Measurements from ENCODE around the gene MYO5C. TPM values are rescaled to one million over a fixed set of nuclear protein-coding genes. Genes with fewer than 3 reads are reported as not detected.

Gene MYO5C
- total RNA-seq, 2 experiments from 2014 or later = 1.6 to 4.1 TPM

GRCh38 chr15:52206446-52206845 lies 89.2 kb downstream of the MYO5C start:
- BruUV-seq (replicated peaks) = no TSS peak
- H4K20me1 ChIP-seq (ENCODE audit: insufficient read depth, low read length) = no peaks in the 10 kb centered on the region
- no peak overlapping the region for H2AFZ ChIP-seq (ENCODE audit: low read length)
- no peaks in the 10 kb centered on the region for H3K79me2 ChIP-seq (ENCODE audit: insufficient read depth, low read depth, low read length)
- H3K9me3 ChIP-seq (ENCODE audit: low read length) = no peaks in the 10 kb centered on the region
- intact Hi-C loops (cut with micrococcal nuclease; ENCODE audit: unreplicated experiment) = no loop called here
- H3K4me1 ChIP-seq (ENCODE audit: insufficient read depth, low read length, poor library complexity, severe bottlenecking) = peaks cover 3% of the 10 kb centered on the region
- POLR2A ChIA-PET = interaction anchor here (2.2 kb wide), 1 partner anchor 11 kb away, joined by 9 read pairs; no protein-coding TSS in a partner anchor
- DNase-seq (ENCODE audit: low spot score) = no peak
- TF ChIP-seq, protein P1, sequence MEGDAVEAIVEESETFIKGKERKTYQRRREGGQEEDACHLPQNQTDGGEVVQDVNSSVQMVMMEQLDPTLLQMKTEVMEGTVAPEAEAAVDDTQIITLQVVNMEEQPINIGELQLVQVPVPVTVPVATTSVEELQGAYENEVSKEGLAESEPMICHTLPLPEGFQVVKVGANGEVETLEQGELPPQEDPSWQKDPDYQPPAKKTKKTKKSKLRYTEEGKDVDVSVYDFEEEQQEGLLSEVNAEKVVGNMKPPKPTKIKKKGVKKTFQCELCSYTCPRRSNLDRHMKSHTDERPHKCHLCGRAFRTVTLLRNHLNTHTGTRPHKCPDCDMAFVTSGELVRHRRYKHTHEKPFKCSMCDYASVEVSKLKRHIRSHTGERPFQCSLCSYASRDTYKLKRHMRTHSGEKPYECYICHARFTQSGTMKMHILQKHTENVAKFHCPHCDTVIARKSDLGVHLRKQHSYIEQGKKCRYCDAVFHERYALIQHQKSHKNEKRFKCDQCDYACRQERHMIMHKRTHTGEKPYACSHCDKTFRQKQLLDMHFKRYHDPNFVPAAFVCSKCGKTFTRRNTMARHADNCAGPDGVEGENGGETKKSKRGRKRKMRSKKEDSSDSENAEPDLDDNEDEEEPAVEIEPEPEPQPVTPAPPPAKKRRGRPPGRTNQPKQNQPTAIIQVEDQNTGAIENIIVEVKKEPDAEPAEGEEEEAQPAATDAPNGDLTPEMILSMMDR (conservative IDR thresholded peaks at IDR 0.05; ENCODE audit: low read length) = no peak
- TF ChIP-seq EZH2phosphoT487 (IDR thresholded peaks at IDR 0.05; ENCODE audit: borderline replicate concordance, low read depth, low read length) = no peak
- CTCF ChIA-PET (ENCODE audit: unreplicated experiment) = interaction anchor here (1.1 kb wide), 1 partner anchor 8 kb away, joined by 3 read pairs; no protein-coding TSS in a partner anchor
- no peak overlapping the region for H3K27ac ChIP-seq (ENCODE audit: low read depth, low read length, poor library complexity, severe bottlenecking)
- no peak overlapping the region for H3K4me2 ChIP-seq (ENCODE audit: low read length)
- no peak overlapping the region for H3K4me3 ChIP-seq (ENCODE audit: low read depth, low read length, poor library complexity, severe bottlenecking)
- H3K36me3 ChIP-seq (ENCODE audit: insufficient read depth, low read length) = no peaks in the 10 kb centered on the region
- H3K9me2 ChIP-seq (ENCODE audit: insufficient read depth, low read length) = no peaks in the 10 kb centered on the region

- Histone ChIP-seq H3K9me2 (ENCODE audit: insufficient read depth, low read length) (no peaks in the 10 kb centered on the region), H3K36me3 (ENCODE audit: insufficient read depth, low read length) (no peaks in the 10 kb centered on the region), H3K4me2 (ENCODE audit: low read length) (no peak overlapping the region), H3K4me1 (ENCODE audit: insufficient read depth, low read length, poor library complexity, severe bottlenecking) (peaks cover 3% of the 10 kb centered on the region), H3K27ac (ENCODE audit: low read depth, low read length, poor library complexity, severe bottlenecking) (no peak overlapping the region), H4K20me1 (ENCODE audit: insufficient read depth, low read length) (no peaks in the 10 kb centered on the region), H2AFZ (ENCODE audit: low read length) (no peak overlapping the region), H3K79me2 (ENCODE audit: insufficient read depth, low read depth, low read length) (no peaks in the 10 kb centered on the region), H3K9me3 (ENCODE audit: low read length) (no peaks in the 10 kb centered on the region), H3K4me3 (ENCODE audit: low read depth, low read length, poor library complexity, severe bottlenecking) (no peak overlapping the region)
- intact Hi-C loops (cut with micrococcal nuclease; ENCODE audit: unreplicated experiment) = no loop called here
- no TSS peak for BruUV-seq (replicated peaks)
- TF ChIP-seq EZH2phosphoT487 (IDR thresholded peaks at IDR 0.05; ENCODE audit: borderline replicate concordance, low read depth, low read length) = no peak
- TF ChIP-seq, protein P1 (conservative IDR thresholded peaks at IDR 0.05; ENCODE audit: low read length) = no peak
- no peak for DNase-seq (ENCODE audit: low spot score)
- CTCF ChIA-PET (ENCODE audit: unreplicated experiment) = no interaction called here
- POLR2A ChIA-PET = interaction anchor here (0.7 to 2.2 kb wide), 2 partner anchors 9 to 12 kb away, joined by 4 to 9 read pairs; no protein-coding TSS in a partner anchor
These were observed 90.9 kb downstream of the MYO5C start for GRCh38 chr15:52204657-52205056.

DNA sequence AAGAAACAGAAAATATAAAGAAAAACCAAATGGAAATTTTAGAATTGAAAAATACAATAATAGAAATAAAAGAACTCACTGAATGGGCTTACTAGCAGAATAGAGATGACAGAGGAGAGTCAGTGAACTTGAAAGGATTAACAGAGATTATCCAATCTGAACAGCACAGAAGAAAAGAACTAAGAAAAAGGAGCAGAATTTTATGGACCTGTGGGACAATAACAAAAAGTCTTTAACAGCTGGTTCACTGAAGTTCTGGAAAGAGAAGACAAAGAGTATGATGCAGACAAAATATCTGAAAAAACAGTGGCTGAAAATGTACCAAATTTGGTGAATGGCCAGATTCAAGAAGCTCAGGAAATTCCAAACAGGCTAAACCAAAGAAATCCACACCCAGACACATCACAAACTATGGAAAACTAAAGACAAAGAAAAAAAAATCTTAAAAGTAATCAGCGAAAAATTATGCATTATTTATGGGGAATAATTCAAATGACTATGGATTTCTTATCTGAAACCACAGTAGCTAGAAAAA lies 94.7 kb downstream of the MYO5C start:
- no peaks in the 10 kb centered on the region for H3K36me3 ChIP-seq (ENCODE audit: insufficient read depth, low read length)
- ChIA-PET POLR2A (interaction anchor here (0.6 to 1.3 kb wide), 2 partner anchors 20 to 361 kb away, joined by 3 to 4 read pairs; no protein-coding TSS in a partner anchor), CTCF (ENCODE audit: unreplicated experiment) (no interaction called here)
- H2AFZ ChIP-seq (ENCODE audit: low read length) = no peak overlapping the region
- DNase-seq (ENCODE audit: low spot score) = no peak
- H3K9me2 ChIP-seq (ENCODE audit: insufficient read depth, low read length) = no peaks in the 10 kb centered on the region
- no peak for TF ChIP-seq EZH2phosphoT487 (IDR thresholded peaks at IDR 0.05; ENCODE audit: borderline replicate concordance, low read depth, low read length)
- TF ChIP-seq, protein P1 (conservative IDR thresholded peaks at IDR 0.05; ENCODE audit: low read length) = no peak
- BruUV-seq (replicated peaks) = no TSS peak
- no peaks in the 10 kb centered on the region for H3K79me2 ChIP-seq (ENCODE audit: insufficient read depth, low read depth, low read length)
- intact Hi-C loops (cut with micrococcal nuclease; ENCODE audit: unreplicated experiment) = no loop called here
- H3K4me1 ChIP-seq (ENCODE audit: insufficient read depth, low read length, poor library complexity, severe bottlenecking) = no peaks in the 10 kb centered on the region
- no peak overlapping the region for H3K4me2 ChIP-seq (ENCODE audit: low read length)
- H3K9me3 ChIP-seq (ENCODE audit: low read length) = no peaks in the 10 kb centered on the region
- no peak overlapping the region for H3K27ac ChIP-seq (ENCODE audit: low read depth, low read length, poor library complexity, severe bottlenecking)
- H4K20me1 ChIP-seq (ENCODE audit: insufficient read depth, low read length) = no peaks in the 10 kb centered on the region
- H3K4me3 ChIP-seq (ENCODE audit: low read depth, low read length, poor library complexity, severe bottlenecking) = no peak overlapping the region

Data from OCI-LY7 (cell line).